Measurements from ENCODE around the gene ZDHHC12.

DNA sequence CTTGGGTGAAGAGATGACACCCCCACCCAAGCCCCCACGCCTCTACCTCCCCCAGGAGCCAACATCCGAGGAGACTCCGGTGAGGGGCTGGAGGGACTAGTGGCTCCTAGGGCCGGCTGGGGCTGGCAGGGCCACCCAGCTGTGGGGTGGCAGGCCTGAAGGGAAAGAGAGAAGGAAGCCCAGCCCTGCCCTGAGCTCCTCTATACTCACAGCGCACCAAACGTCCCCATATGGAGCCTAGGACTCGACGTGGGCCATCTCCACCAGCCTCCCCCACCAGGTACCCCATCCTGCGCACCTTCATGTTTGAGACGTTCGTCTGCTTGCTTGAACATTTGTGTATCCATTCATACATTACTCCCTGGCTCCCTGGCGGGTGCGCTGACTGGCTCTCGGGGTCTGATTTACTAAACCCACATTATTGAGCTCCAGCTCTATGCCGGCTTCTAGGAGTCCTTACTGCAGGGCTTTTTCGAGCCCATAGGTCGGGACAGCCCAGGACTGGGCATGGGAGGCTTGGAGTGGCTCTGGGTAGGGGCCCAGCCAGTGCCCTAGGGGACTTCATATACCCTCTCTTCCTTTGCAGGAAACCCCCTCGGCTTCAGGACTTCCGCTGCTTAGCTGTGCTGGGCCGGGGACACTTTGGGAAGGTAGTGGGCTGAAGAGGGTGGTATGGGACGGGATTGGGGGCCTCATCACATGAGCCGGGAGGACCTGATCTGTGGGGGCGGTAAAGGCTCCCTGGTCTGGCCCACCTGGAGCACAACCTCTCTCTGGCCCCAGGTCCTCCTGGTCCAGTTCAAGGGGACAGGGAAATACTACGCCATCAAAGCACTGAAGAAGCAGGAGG, 9.1 kb downstream of the ZDHHC12 start:
- TF ChIP-seq, protein P1, sequence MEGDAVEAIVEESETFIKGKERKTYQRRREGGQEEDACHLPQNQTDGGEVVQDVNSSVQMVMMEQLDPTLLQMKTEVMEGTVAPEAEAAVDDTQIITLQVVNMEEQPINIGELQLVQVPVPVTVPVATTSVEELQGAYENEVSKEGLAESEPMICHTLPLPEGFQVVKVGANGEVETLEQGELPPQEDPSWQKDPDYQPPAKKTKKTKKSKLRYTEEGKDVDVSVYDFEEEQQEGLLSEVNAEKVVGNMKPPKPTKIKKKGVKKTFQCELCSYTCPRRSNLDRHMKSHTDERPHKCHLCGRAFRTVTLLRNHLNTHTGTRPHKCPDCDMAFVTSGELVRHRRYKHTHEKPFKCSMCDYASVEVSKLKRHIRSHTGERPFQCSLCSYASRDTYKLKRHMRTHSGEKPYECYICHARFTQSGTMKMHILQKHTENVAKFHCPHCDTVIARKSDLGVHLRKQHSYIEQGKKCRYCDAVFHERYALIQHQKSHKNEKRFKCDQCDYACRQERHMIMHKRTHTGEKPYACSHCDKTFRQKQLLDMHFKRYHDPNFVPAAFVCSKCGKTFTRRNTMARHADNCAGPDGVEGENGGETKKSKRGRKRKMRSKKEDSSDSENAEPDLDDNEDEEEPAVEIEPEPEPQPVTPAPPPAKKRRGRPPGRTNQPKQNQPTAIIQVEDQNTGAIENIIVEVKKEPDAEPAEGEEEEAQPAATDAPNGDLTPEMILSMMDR (IDR thresholded peaks at IDR 0.05): no peak
- TF ChIP-seq POLR2A (IDR thresholded peaks at IDR 0.05): no peak

Measured in esophagus squamous epithelium (tissue), 4 donors.